Activated CD4-positive, alpha-beta T cell treated with anti-CD3 and anti-CD28 coated beads, Interleukin-2, amount 10 ng/mL, durations not matched to agents 7 days and 5 days (primary cell): ENCODE measurements around the gene RDH14. TPM values are rescaled to one million over a fixed set of nuclear protein-coding genes. Genes with fewer than 3 reads are reported as not detected.

Experiments
- CTCF ChIA-PET: fragments of 350-600 bp; sonication (Branson Sonifier 250); formaldehyde crosslinking; loops from one replicate; lab custom pipeline; 2021; ENCODE audit warnings: antibody characterized with exemption; lab: Charles Lee
- POLR2A ChIA-PET: fragments of 350-600 bp; sonication (Branson Sonifier 250); formaldehyde crosslinking; loops from one replicate; lab custom pipeline; 2021; ENCODE audit warnings: antibody characterized with exemption; lab: Charles Lee
- DNase-seq: peaks from one replicate; pipeline ENCODE4 v3.0.0-alpha.2; 2020
- H3K27ac Mint-ChIP-seq: one replicate; pipeline ENCODE4 v1.8.0; 2021; ENCODE audit warnings: mild to moderate bottlenecking, moderate library complexity, mixed read lengths
- H3K27me3 Mint-ChIP-seq: one replicate; pipeline ENCODE4 v1.8.0; 2021; ENCODE audit warnings: mixed read lengths
- H3K36me3 Mint-ChIP-seq: one replicate; pipeline ENCODE4 v1.8.0; 2021; ENCODE audit warnings: low read depth, mixed read lengths
- H3K4me1 Mint-ChIP-seq: one replicate; pipeline ENCODE4 v1.8.0; 2021; ENCODE audit warnings: mixed read lengths
- H3K4me3 Mint-ChIP-seq: one replicate; pipeline ENCODE4 v1.8.0; 2021; ENCODE audit warnings: mild to moderate bottlenecking, moderate library complexity, mixed read lengths
- H3K9me3 Mint-ChIP-seq: one replicate; pipeline ENCODE4 v1.8.0; 2021; ENCODE audit warnings: mixed read lengths
- total RNA-seq, 2 experiments: library from RNA; stranded (reverse); gene quantifications; one replicate each; pipeline ENCODE4 v1.2.3, GENCODE V29; 2021

The RDH14 gene
- total RNA-seq, 2 experiments from 2014 or later = 13.3 to 15.2 TPM

DNA sequence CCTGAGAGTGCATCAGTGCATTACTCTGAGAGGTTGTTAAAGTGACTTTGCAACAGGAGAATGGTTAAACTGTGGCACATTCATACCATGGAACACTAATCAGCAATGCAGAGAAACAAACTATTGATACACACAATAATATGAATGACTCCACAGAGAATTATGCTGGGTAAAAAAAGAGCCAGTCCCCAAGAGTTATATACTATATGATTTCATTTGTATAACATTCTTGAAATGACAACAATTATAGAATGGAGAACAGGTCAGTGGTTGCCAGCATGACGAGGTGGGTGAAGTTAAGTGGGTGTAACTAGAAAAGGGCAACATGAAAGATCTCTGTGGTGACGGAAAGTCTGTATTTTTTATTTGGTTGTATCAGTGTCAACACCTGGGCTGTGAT is 31.9 kb upstream of the RDH14 start:
- ChIA-PET POLR2A (no interaction called here), CTCF (no interaction called here)
- H3K4me3 Mint-ChIP-seq = no peak overlapping the region
- H3K27me3 Mint-ChIP-seq = no peaks in the 10 kb centered on the region
- H3K4me1 Mint-ChIP-seq = no peaks in the 10 kb centered on the region
- H3K27ac Mint-ChIP-seq = no peak overlapping the region
- no peaks in the 10 kb centered on the region for H3K36me3 Mint-ChIP-seq
- H3K9me3 Mint-ChIP-seq = peaks cover 10% of the 10 kb centered on the region
- DNase-seq = no peak

- no peak within 1 kb of the TSS for H3K27ac Mint-ChIP-seq
- no peaks in the 10 kb centered on the region for H3K36me3 Mint-ChIP-seq
- no peak within 1 kb of the TSS for H3K4me3 Mint-ChIP-seq
- CTCF ChIA-PET = interaction anchor here (1.2 kb wide), 1 partner anchor 15 kb away, joined by 4 read pairs; no protein-coding TSS in a partner anchor
- POLR2A ChIA-PET = no interaction called here
- no peaks in the 10 kb centered on the region for H3K27me3 Mint-ChIP-seq
- no peaks in the 10 kb centered on the region for H3K4me1 Mint-ChIP-seq
- DNase-seq = no peak
- peaks cover 11% of the 10 kb centered on the region for H3K9me3 Mint-ChIP-seq
These were observed 28.9 kb upstream of the RDH14 start, which contains the start of gene NT5C1B for GRCh38 chr2:18589354-18589753. Gene NT5C1B (minus strand): TSS chr2:18589569. CDS start chr2:18589468, 101 bp downstream.

- Mint-ChIP-seq H3K4me1 (no peaks in the 10 kb centered on the region), H3K27me3 (no peaks in the 10 kb centered on the region), H3K4me3 (no peak overlapping the region), H3K27ac (no peak overlapping the region), H3K36me3 (peaks cover 2% of the 10 kb centered on the region), H3K9me3 (peaks cover 9% of the 10 kb centered on the region)
- ChIA-PET CTCF (interaction anchor here (1.2 kb wide), 1 partner anchor 16 kb away, joined by 4 read pairs; no protein-coding TSS in a partner anchor), POLR2A (no interaction called here)
- no peak for DNase-seq
These were observed 28.3 kb upstream of the RDH14 start for GRCh38 chr2:18588802-18589201.

- no peak overlapping the region for H3K27ac Mint-ChIP-seq
- ChIA-PET CTCF (no interaction called here), POLR2A (no interaction called here)
- no peaks in the 10 kb centered on the region for H3K27me3 Mint-ChIP-seq
- peaks cover 9% of the 10 kb centered on the region for H3K9me3 Mint-ChIP-seq
- H3K4me3 Mint-ChIP-seq = no peak overlapping the region
- no peaks in the 10 kb centered on the region for H3K4me1 Mint-ChIP-seq
- H3K36me3 Mint-ChIP-seq = peaks cover 2% of the 10 kb centered on the region
- no peak for DNase-seq
These were observed 27.6 kb upstream of the RDH14 start for GRCh38 chr2:18588049-18588448.

DNA sequence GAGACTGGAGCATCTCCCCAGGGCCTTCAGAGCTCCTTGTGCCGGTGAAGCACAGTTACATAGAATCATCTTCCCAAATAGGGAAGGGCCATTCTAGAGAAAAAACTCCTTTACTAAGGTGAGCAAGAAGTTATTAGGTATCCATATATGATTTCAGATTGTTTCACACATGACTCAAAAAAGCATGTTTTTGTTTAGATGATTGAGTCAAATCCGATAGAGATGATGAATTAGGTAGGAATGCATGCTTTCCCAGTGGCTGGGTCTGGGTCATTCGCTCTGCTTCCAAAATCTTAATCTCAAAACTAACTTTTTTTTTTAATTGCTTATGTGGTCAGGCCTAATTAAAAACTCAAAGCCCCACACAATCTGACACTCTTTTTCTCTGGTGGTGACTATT is 25.1 kb upstream of the RDH14 start:
- Mint-ChIP-seq H3K27ac (no peak overlapping the region), H3K4me1 (no peaks in the 10 kb centered on the region), H3K9me3 (peaks cover 3% of the 10 kb centered on the region), H3K4me3 (no peak overlapping the region), H3K36me3 (peaks cover 2% of the 10 kb centered on the region), H3K27me3 (no peaks in the 10 kb centered on the region)
- ChIA-PET POLR2A (no interaction called here), CTCF (no interaction called here)
- DNase-seq = no peak

- no peaks in the 10 kb centered on the region for H3K27me3 Mint-ChIP-seq
- ChIA-PET POLR2A (no interaction called here), CTCF (no interaction called here)
- H3K4me1 Mint-ChIP-seq = no peaks in the 10 kb centered on the region
- no peak for DNase-seq
- H3K9me3 Mint-ChIP-seq = peaks cover 3% of the 10 kb centered on the region
- H3K27ac Mint-ChIP-seq = no peak overlapping the region
- no peak overlapping the region for H3K4me3 Mint-ChIP-seq
- peaks cover 2% of the 10 kb centered on the region for H3K36me3 Mint-ChIP-seq
These were observed 24.1 kb upstream of the RDH14 start for GRCh38 chr2:18584608-18584954.

GRCh38 chr2:18583905-18584607 is 23.6 kb upstream of the RDH14 start:
- Mint-ChIP-seq H3K4me3 (no peak overlapping the region), H3K9me3 (peaks cover 3% of the 10 kb centered on the region), H3K27ac (no peak overlapping the region), H3K4me1 (no peaks in the 10 kb centered on the region), H3K27me3 (no peaks in the 10 kb centered on the region), H3K36me3 (peaks cover 2% of the 10 kb centered on the region)
- DNase-seq = no peak
- ChIA-PET POLR2A (no interaction called here), CTCF (no interaction called here)

- ChIA-PET POLR2A (no interaction called here), CTCF (interaction anchor here (0.7 kb wide), 1 partner anchor 1210 kb away, joined by 5 read pairs; no protein-coding TSS in a partner anchor)
- no peaks in the 10 kb centered on the region for H3K4me1 Mint-ChIP-seq
- H3K4me3 Mint-ChIP-seq = no peak overlapping the region
- no peak for DNase-seq
- no peak overlapping the region for H3K27ac Mint-ChIP-seq
- H3K9me3 Mint-ChIP-seq = peaks cover 8% of the 10 kb centered on the region
- H3K36me3 Mint-ChIP-seq = peaks cover 2% of the 10 kb centered on the region
- no peaks in the 10 kb centered on the region for H3K27me3 Mint-ChIP-seq
These were observed 20.2 kb upstream of the RDH14 start for GRCh38 chr2:18580606-18581005.

DNA sequence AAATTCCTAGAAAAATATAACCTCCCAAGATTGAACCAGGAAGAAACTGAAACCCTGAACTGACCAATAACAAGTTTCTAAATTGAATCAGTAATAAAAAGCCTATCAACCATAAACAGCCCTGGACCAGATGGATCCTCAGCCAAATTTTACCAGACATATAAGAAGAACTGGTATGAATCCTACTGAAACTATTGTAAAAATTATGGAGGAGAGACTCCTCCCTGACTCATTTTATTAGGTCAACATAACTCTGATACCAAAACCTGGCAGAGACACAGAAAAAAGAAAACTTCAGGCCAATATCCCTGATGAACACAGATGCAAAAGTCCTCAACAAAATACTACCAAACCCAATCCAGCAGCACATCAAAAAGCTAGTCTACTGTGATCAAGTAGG is 17.6 kb upstream of the RDH14 start:
- Mint-ChIP-seq H3K4me1 (no peaks in the 10 kb centered on the region), H3K4me3 (no peak overlapping the region), H3K27ac (no peak overlapping the region), H3K36me3 (no peaks in the 10 kb centered on the region), H3K27me3 (no peaks in the 10 kb centered on the region), H3K9me3 (peaks cover 8% of the 10 kb centered on the region)
- DNase-seq = no peak
- ChIA-PET CTCF (interaction anchor here (0.6 kb wide), 1 partner anchor 1350 kb away, joined by 3 read pairs; no protein-coding TSS in a partner anchor), POLR2A (no interaction called here)

DNA sequence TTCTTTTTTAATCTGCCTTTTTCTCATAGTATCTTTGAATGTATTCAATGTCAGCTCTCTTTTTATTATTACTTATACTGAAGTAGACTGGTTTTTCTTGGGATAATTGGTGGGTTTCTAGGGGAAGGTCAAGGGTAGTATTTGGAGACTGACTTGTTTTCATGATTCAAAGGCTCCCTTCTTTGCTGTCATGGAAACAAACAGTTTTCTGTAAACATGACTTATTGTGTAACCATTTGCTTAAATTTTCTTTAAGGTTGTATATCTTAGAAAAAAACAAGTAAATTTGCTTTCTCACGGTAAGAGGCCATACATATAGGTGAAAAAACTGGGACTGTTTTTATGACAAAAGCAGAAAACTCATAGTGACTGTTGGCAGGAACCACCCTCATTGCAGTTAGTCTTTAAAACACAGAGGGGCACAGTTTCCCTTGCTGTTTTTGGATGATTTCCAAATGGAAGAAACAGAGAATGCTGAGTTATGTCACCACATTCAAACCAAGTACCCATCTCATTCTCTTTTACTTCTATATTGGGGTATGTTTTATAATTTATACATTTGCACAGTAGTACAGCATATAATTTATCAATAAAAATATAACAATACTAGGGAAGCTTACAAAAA is 5.8 kb upstream of the RDH14 start:
- DNase-seq = no peak
- H3K4me3 Mint-ChIP-seq = no peak overlapping the region
- H3K36me3 Mint-ChIP-seq = peaks cover 17% of the 10 kb centered on the region
- POLR2A ChIA-PET = no interaction called here
- no peak overlapping the region for H3K27ac Mint-ChIP-seq
- CTCF ChIA-PET = no interaction called here
- H3K4me1 Mint-ChIP-seq = peaks cover 5% of the 10 kb centered on the region
- H3K27me3 Mint-ChIP-seq = no peaks in the 10 kb centered on the region
- H3K9me3 Mint-ChIP-seq = peaks cover 5% of the 10 kb centered on the region

DNA sequence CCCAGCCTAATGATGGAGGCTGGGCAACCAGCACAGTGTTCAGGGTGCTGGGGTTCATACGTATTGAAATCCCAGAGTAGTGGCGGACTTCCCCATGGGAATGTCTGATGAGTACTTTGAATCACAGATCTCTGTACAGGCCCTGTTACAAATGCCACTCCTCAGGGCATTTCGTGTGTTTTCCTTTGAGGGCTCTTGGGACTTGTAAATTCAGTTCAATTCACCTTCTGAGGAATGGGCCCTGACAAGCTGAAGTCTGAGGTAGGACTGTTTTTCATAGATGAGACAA is 288 bp upstream of the RDH14 start:
- H3K4me1 Mint-ChIP-seq = peaks cover 34% of the 10 kb centered on the region
- H3K4me3 Mint-ChIP-seq = peak overlapping the region; percentile 89
- DNase-seq = no peak
- H3K9me3 Mint-ChIP-seq = peaks cover 5% of the 10 kb centered on the region
- POLR2A ChIA-PET = no interaction called here
- peak overlapping the region; percentile 92 for H3K27ac Mint-ChIP-seq
- CTCF ChIA-PET = interaction anchor here (1.1 to 1.7 kb wide), 2 partner anchors 14 to 39 kb away, joined by 5 read pairs; no protein-coding TSS in a partner anchor
- H3K36me3 Mint-ChIP-seq = peaks cover 35% of the 10 kb centered on the region
- no peaks in the 10 kb centered on the region for H3K27me3 Mint-ChIP-seq

DNA sequence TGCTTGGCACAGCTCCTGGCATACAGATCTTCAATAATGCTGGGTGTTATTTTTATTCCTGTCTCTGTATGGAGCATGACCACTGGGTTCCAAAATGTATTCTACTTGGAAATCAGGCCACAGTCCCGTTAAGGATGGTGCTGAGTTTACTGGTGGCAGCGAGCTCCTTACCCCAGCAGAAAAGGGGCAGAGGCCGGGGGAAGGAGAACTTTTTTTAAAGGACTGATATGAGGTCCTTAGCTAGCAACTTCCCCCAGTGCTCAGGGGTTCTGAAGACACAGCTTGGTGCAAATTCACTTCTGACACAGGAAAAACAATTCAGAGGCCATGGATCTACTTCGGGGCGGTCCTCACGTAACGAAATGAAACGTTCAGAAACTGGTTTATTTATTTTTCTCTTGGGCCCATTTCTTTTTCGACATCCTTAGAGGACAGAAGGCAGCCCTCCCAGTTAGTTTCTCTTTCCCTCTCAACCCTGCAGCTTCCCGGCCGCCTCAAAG is 872 bp downstream of the RDH14 start:
- Mint-ChIP-seq H3K27me3 (no peaks in the 10 kb centered on the region), H3K4me1 (peaks cover 36% of the 10 kb centered on the region)

DNA sequence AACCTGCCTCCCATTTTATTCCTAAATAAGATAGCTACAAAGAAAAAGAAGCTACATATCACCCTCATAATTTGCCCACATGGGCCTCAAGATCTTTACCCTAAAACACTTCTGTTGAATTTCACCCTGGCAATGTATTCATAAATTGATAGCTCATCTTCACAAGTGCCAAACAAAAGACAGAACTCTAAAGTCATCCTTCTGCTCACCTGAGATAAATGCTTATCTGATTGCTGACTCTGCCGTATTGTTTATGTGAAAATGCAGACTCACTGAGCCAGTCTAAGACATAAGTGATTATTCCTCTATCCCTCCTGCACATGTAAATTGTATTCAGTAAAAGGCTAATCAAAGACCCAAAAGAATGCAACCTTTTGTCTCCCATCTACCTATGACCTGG is 2.0 kb downstream of the RDH14 start:
- H3K4me1 Mint-ChIP-seq = peaks cover 39% of the 10 kb centered on the region
- CTCF ChIA-PET = interaction anchor here (1.0 to 1.5 kb wide), 2 partner anchors 10 to 30 kb away, joined by 4 to 6 read pairs; no protein-coding TSS in a partner anchor
- no peak for DNase-seq
- H3K4me3 Mint-ChIP-seq = no peak overlapping the region
- H3K27ac Mint-ChIP-seq = peak overlapping the region; percentile 16
- POLR2A ChIA-PET = no interaction called here
- no peaks in the 10 kb centered on the region for H3K9me3 Mint-ChIP-seq
- H3K27me3 Mint-ChIP-seq = no peaks in the 10 kb centered on the region
- peaks cover 41% of the 10 kb centered on the region for H3K36me3 Mint-ChIP-seq

More for the DNA sequence above, 872 bp downstream of the RDH14 start:
- POLR2A ChIA-PET = interaction anchor here (0.6 to 0.7 kb wide), 2 partner anchors 806 to 1314 kb away, joined by 3 to 4 read pairs; partner anchors contain the start of gene GEN1
- CTCF ChIA-PET = interaction anchor here (0.6 to 1.7 kb wide), 5 partner anchors 10 to 1807 kb away, joined by 3 to 5 read pairs (median 4); no protein-coding TSS in a partner anchor
- Mint-ChIP-seq H3K27ac (peak overlapping the region; percentile 97), H3K4me3 (peak overlapping the region; percentile 89), H3K36me3 (peaks cover 37% of the 10 kb centered on the region), H3K9me3 (no peaks in the 10 kb centered on the region)
- DNase-seq = no peak
